ENCODE data around the gene POLL.

POLL gene

GRCh38 chr10:101538446-101538845 is 49.6 kb downstream of the POLL start:
- no peak overlapping the region for H3K9ac ChIP-seq (ENCODE audit: low read depth, low read length)
- H3K9me3 ChIP-seq (ENCODE audit: control insufficient read depth, insufficient read depth, low read length), result no peaks in the 10 kb centered on the region
- no peaks in the 10 kb centered on the region for H3K36me3 ChIP-seq (ENCODE audit: control insufficient read depth, insufficient read depth, low read length)
- H3K4me1 ChIP-seq (ENCODE audit: control insufficient read depth, insufficient read depth, low read length), result no peaks in the 10 kb centered on the region
- H3K4me3 ChIP-seq (ENCODE audit: low read depth, low read length), result no peak overlapping the region
- no peaks in the 10 kb centered on the region for H3K27me3 ChIP-seq (ENCODE audit: control insufficient read depth, insufficient read depth, low read length)

- H3K27me3 ChIP-seq (ENCODE audit: control insufficient read depth, insufficient read depth, low read length), result no peaks in the 10 kb centered on the region
- H3K9me3 ChIP-seq (ENCODE audit: control insufficient read depth, insufficient read depth, low read length), result no peaks in the 10 kb centered on the region
- no peaks in the 10 kb centered on the region for H3K36me3 ChIP-seq (ENCODE audit: control insufficient read depth, insufficient read depth, low read length)
- H3K4me1 ChIP-seq (ENCODE audit: control insufficient read depth, insufficient read depth, low read length), result no peaks in the 10 kb centered on the region
- no peak overlapping the region for H3K4me3 ChIP-seq (ENCODE audit: low read depth, low read length)
- H3K9ac ChIP-seq (ENCODE audit: low read depth, low read length), result no peak overlapping the region
Measured at GRCh38 chr10:101536800-101537199, 51.3 kb downstream of the POLL start.

GRCh38 chr10:101535949-101536348 is 52.1 kb downstream of the POLL start:
- H3K27me3 ChIP-seq (ENCODE audit: control insufficient read depth, insufficient read depth, low read length), result no peaks in the 10 kb centered on the region
- no peak overlapping the region for H3K9ac ChIP-seq (ENCODE audit: low read depth, low read length)
- no peaks in the 10 kb centered on the region for H3K4me1 ChIP-seq (ENCODE audit: control insufficient read depth, insufficient read depth, low read length)
- no peak overlapping the region for H3K4me3 ChIP-seq (ENCODE audit: low read depth, low read length)
- H3K9me3 ChIP-seq (ENCODE audit: control insufficient read depth, insufficient read depth, low read length), result no peaks in the 10 kb centered on the region
- no peaks in the 10 kb centered on the region for H3K36me3 ChIP-seq (ENCODE audit: control insufficient read depth, insufficient read depth, low read length)

GRCh38 chr10:101529725-101530553 is 58.1 kb downstream of the POLL start:
- no peaks in the 10 kb centered on the region for H3K27me3 ChIP-seq (ENCODE audit: control insufficient read depth, insufficient read depth, low read length)
- peaks cover 3% of the 10 kb centered on the region for H3K4me1 ChIP-seq (ENCODE audit: control insufficient read depth, insufficient read depth, low read length)
- no peak overlapping the region for H3K9ac ChIP-seq (ENCODE audit: low read depth, low read length)
- H3K9me3 ChIP-seq (ENCODE audit: control insufficient read depth, insufficient read depth, low read length), result no peaks in the 10 kb centered on the region
- H3K4me3 ChIP-seq (ENCODE audit: low read depth, low read length), result no peak overlapping the region
- H3K36me3 ChIP-seq (ENCODE audit: control insufficient read depth, insufficient read depth, low read length), result no peaks in the 10 kb centered on the region

- peaks cover 3% of the 10 kb centered on the region for H3K4me1 ChIP-seq (ENCODE audit: control insufficient read depth, insufficient read depth, low read length)
- H3K27me3 ChIP-seq (ENCODE audit: control insufficient read depth, insufficient read depth, low read length), result no peaks in the 10 kb centered on the region
- no peaks in the 10 kb centered on the region for H3K9me3 ChIP-seq (ENCODE audit: control insufficient read depth, insufficient read depth, low read length)
- no peak overlapping the region for H3K4me3 ChIP-seq (ENCODE audit: low read depth, low read length)
- H3K9ac ChIP-seq (ENCODE audit: low read depth, low read length), result no peak overlapping the region
- no peaks in the 10 kb centered on the region for H3K36me3 ChIP-seq (ENCODE audit: control insufficient read depth, insufficient read depth, low read length)
Measured at GRCh38 chr10:101529207-101529606, 58.9 kb downstream of the POLL start.

All from iPS-15b (cell line).